HepG2 (cell line): ENCODE data around the gene DUS2. TPM values are rescaled to one million over a fixed set of nuclear protein-coding genes. Genes with fewer than 3 reads are reported as not detected.

ENCODE experiments used
- ATAC-seq: fragments of 200-7000 bp; cut with Tn5 transposase; 3 replicates; pipeline ENCODE4 v1.9.1; 2020; ENCODE audit warnings: mild to moderate bottlenecking, moderate library complexity
- BruUV-seq: library from RNA; stranded (reverse); fragments of 400-500 nt; replicated peaks from 2 replicates; lab custom pipeline; 2021; lab: Mats Ljungman, UMichigan
- CTCF ChIA-PET: fragments of 300-600 bp; formaldehyde crosslinking; extraction: SDS; loops from one replicate; lab custom pipeline; 2021; ENCODE audit warnings: low total read pairs, inconsistent platforms, low intra/inter-chr PET ratio; lab: Yijun Ruan, JAX
- POLR2A ChIA-PET: fragments of 350-600 bp; sonication (Branson Sonifier 250); formaldehyde crosslinking; loops from one replicate; lab custom pipeline; 2020; ENCODE audit warnings: antibody characterized with exemption, inconsistent platforms; lab: Yijun Ruan, JAX
- DNase-seq: peaks from one replicate; pipeline ENCODE4 v3.0.0-alpha.2; 2015; ENCODE audit warnings: low spot score
- FAIRE-seq: peaks from 3 replicates; lab custom pipeline; 2011; peaks lifted over from hg19 to GRCh38; lab: Jason Lieb, UNC
- H2AFZ ChIP-seq: one replicate; pipeline ENCODE4 v1.6.1; 2011; ENCODE audit warnings: low read length, inconsistent platforms
- H3K27ac ChIP-seq: fragments of 300-600 bp; 3 replicates; pipeline ENCODE4 v1.8.0; 2011; ENCODE audit warnings: mixed run types, mild to moderate bottlenecking, mixed read lengths, low read length, inconsistent platforms; ENCODE audit not compliant: insufficient read depth; ENCODE audit errors: extremely low read length
- H3K27me3 ChIP-seq, 2 experiments: fragments of 200-600 bp in 1 of 2; 2 replicates in 1 of 2; 3 replicates in 1 of 2; pipeline versions ENCODE4 v1.6.0 to v1.8.0; 2011; ENCODE audit warnings: low read length in 2 of 2, mild to moderate bottlenecking in 2 of 2, moderate library complexity in 2 of 2, inconsistent platforms in 1 of 2; ENCODE audit not compliant: insufficient read depth in 2 of 2, control insufficient read depth in 1 of 2
- H3K36me3 ChIP-seq, 2 experiments: fragments of 200-600 bp in 1 of 2; replicated peaks in 1 of 2; 2 replicates in 1 of 2; 3 replicates in 1 of 2; pipeline versions ENCODE4 v1.5.1 to v1.8.0; 2011; ENCODE audit warnings: low read length in 2 of 2, inconsistent platforms in 1 of 2; ENCODE audit not compliant: insufficient read depth in 2 of 2, control insufficient read depth in 1 of 2
- H3K4me1 ChIP-seq: 2 replicates; pipeline ENCODE4 v1.5.1; 2012; ENCODE audit warnings: low read length, inconsistent platforms; ENCODE audit not compliant: insufficient read depth
- H3K4me2 ChIP-seq: 2 replicates; pipeline ENCODE4 v1.6.0; 2011; ENCODE audit warnings: low read depth, low read length, inconsistent platforms
- H3K4me3 ChIP-seq, 3 experiments: fragments of 200-600 bp in 1 of 3; sonication (generic), shearing (Covaris generic) in 1 of 3; replicated peaks in 1 of 3; 2 replicates each; pipeline ENCODE4 v1.5.1; 2011 to 2016; ENCODE audit warnings: low read length in 3 of 3, inconsistent platforms in 2 of 3, low read depth in 2 of 3, mild to moderate bottlenecking in 2 of 3, control low read depth in 1 of 3, mixed read lengths in 1 of 3; ENCODE audit not compliant: insufficient read depth in 1 of 3
- H3K79me2 ChIP-seq: one replicate; pipeline ENCODE4 v1.6.1; 2011; ENCODE audit warnings: low read length, inconsistent platforms; ENCODE audit not compliant: insufficient read depth
- H3K9ac ChIP-seq: 2 replicates; pipeline ENCODE4 v1.6.0; 2011; ENCODE audit warnings: mild to moderate bottlenecking, low read depth, low read length, inconsistent platforms; ENCODE audit not compliant: insufficient read depth
- H3K9me3 ChIP-seq: 2 replicates; pipeline ENCODE4 v1.5.1; 2012; ENCODE audit warnings: mild to moderate bottlenecking, low read length
- H4K20me1 ChIP-seq: 2 replicates; pipeline ENCODE4 v1.6.0; 2011; ENCODE audit warnings: inconsistent platforms, mild to moderate bottlenecking, low read length, moderate library complexity; ENCODE audit not compliant: insufficient read depth
- CTCF ChIP-seq: sonication (generic); formaldehyde crosslinking; IDR thresholded peaks from 2 replicates; pipeline ENCODE4 v1.5.0; 2020; ENCODE audit warnings: mild to moderate bottlenecking, missing genetic modification reagents, moderate library complexity
- RAD21 ChIP-seq: fragments of 450-650 bp; formaldehyde crosslinking; IDR thresholded peaks from 2 replicates; pipeline ENCODE4 v1.5.0; 2020; ENCODE audit warnings: mild to moderate bottlenecking
- SAP130 ChIP-seq: IDR thresholded peaks from 2 replicates; pipeline ENCODE4 v1.6.1; 2016; ENCODE audit warnings: low read depth
- SIX4 ChIP-seq: sonication (generic); formaldehyde crosslinking; IDR thresholded peaks from 2 replicates; pipeline ENCODE4 v1.4.0; 2020; ENCODE audit warnings: missing genetic modification reagents
- STAG1 ChIP-seq: sonication (generic); formaldehyde crosslinking; IDR thresholded peaks from 2 replicates; pipeline ENCODE4 v1.4.0; 2020; ENCODE audit warnings: missing genetic modification reagents
- TEAD3 ChIP-seq: optimal IDR thresholded peaks from 2 replicates; pipeline ENCODE3; 2016; ENCODE audit warnings: borderline replicate concordance
- XRCC5 ChIP-seq: fragments of 200-400 bp; formaldehyde crosslinking; optimal IDR thresholded peaks from 2 replicates; pipeline ENCODE3; 2017; ENCODE audit warnings: mild to moderate bottlenecking, low read length
- ZBTB38 ChIP-seq: sonication (generic); formaldehyde crosslinking; IDR thresholded peaks from 2 replicates; pipeline ENCODE4 v1.5.1; 2020; ENCODE audit warnings: mild to moderate bottlenecking, missing genetic modification reagents
- ZNF773 ChIP-seq: sonication (generic); formaldehyde crosslinking; IDR thresholded peaks from 2 replicates; pipeline ENCODE4 v1.4.0; 2020; ENCODE audit warnings: missing genetic modification reagents, borderline replicate concordance
- ZNF788 ChIP-seq: sonication (generic); formaldehyde crosslinking; IDR thresholded peaks from 2 replicates; pipeline ENCODE4 v1.5.0; 2020; ENCODE audit warnings: mild to moderate bottlenecking, missing genetic modification reagents, borderline replicate concordance
- WGBS: methylation state at CpG from one replicate; pipeline ENCODE4 v1.1.6; 2017; ENCODE audit warnings: low lambda C conversion rate; 5-methylcytosine and 5-hydroxymethylcytosine counted together
- in situ Hi-C: cut with HindIII; loops from 2 replicates; pipeline ENCODE4 v1.10.0; 2017; ENCODE audit warnings: low pct_unique_long_range_greater_than_20kb; ENCODE audit not compliant: extremely low pct_ligation_motif_present
- intact Hi-C: fragments of 100-400 bp; cut with micrococcal nuclease; formaldehyde crosslinking; loops from one replicate; pipeline ENCODE4 v1.10.0; 2022; ENCODE audit not compliant: unreplicated experiment
- polyA plus RNA-seq, 8 experiments: library from polyadenylated mRNA; depleted of rRNA in 3 of 8; stranded (reverse) in 7 of 8; unstranded in 1 of 8; fragments of >200 nt; fragmentation: Illumina TruSeq in 4 of 8; extraction: Trizol in 4 of 8; gene quantifications; 2 replicates each; pipeline versions ENCODE4 v1.2.1 to v1.2.3, GENCODE V29; 2011 to 2016; ENCODE audit warnings: low read depth in 4 of 8, missing spikeins in 1 of 8, mixed read lengths in 1 of 8; ENCODE audit not compliant: insufficient read depth in 1 of 8
- total RNA-seq, 5 experiments: library from RNA; depleted of rRNA; stranded (reverse); fragments of >200 nt; fragmentation: Illumina TruSeq; extraction: Trizol; gene quantifications; 2 replicates each; pipeline ENCODE4 v1.2.3, GENCODE V29; 2016; ENCODE audit warnings: low read depth in 1 of 5
- TF ChIP-seq, protein P1 (sequence below): sonication (generic); formaldehyde crosslinking; IDR thresholded peaks from 2 replicates; pipeline ENCODE4 v1.5.0; 2020; ENCODE audit warnings: mild to moderate bottlenecking, low read depth, missing genetic modification reagents, borderline replicate concordance

Gene DUS2
- total and polyA plus RNA-seq, 2 of the 13 experiments (the other 11 are each of a cell fraction or from before 2014, with no cell fraction given): 17.8 to 25.1 TPM

DNA sequence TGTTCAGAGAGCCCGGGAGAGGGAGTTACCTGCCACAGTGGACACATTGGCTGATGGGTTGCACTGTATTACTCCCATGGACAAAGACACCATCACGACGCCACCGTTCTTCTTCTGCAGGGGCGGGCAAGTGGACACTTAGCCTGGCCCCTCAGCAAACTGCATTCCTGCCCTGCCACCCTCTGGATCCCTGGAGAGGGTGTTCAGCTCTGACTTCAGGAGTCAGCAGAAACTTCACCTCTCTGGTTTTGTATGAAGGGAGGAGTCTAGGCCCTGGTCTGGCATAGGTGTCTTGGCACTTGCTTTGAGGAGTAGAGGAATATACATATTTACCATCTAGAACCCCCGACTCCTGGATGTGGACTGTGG is 33.1 kb upstream of the DUS2 start:
- ChIA-PET CTCF (interaction anchor here (1.1 kb wide), 1 partner anchor 50 kb away, joined by 3 read pairs; no protein-coding TSS in a partner anchor), POLR2A (interaction anchor here (4.8 kb wide), 1 partner anchor 47 kb away, joined by 29 read pairs; the partner anchor contains the start of gene LCAT)
- H3K79me2 ChIP-seq: no peaks in the 10 kb centered on the region
- no peaks in the 10 kb centered on the region for H3K36me3 ChIP-seq
- no peak overlapping the region for H3K27ac ChIP-seq
- H4K20me1 ChIP-seq: no peaks in the 10 kb centered on the region
- H3K4me2 ChIP-seq: no peak overlapping the region
- H2AFZ ChIP-seq: no peak overlapping the region
- H3K4me3 ChIP-seq: no peak overlapping the region
- in situ Hi-C loops: loop anchor here (5.0 kb wide), 1 partner anchor 52 kb away; no protein-coding TSS in a partner anchor
- H3K27me3 ChIP-seq: peaks cover 2 to 22% of the 10 kb centered on the region in 2 experiments
- H3K4me1 ChIP-seq: peaks cover 55% of the 10 kb centered on the region
- 30% methylated on average over 1 of the region's 6 CpGs for WGBS
- ATAC-seq (no peak; the same call in 2 of the 3 replicates), FAIRE-seq (no peak), DNase-seq (no peak)
- no TSS peak for BruUV-seq
- intact Hi-C loops: no loop called here
- no peak overlapping the region for H3K9ac ChIP-seq
- TF ChIP-seq RAD21 (CRISPR knock-in tag) (peak; percentile 57), CTCF (CRISPR knock-in tag) (peak; percentile 72), TEAD3 (peak; percentile 47), SIX4 (CRISPR knock-in tag) (no peak), STAG1 (CRISPR knock-in tag) (peak; percentile 64), ZNF773 (CRISPR knock-in tag) (0 out of 2 replicates have a peak, but pooled peaks have one; percentile 18), XRCC5 (peak; percentile 25), ZNF788 (0 out of 2 replicates have a peak, but pooled peaks have one; percentile 34), ZBTB38 (0 out of 2 replicates have a peak, but pooled peaks have one; percentile 20), SAP130 (CRISPR knock-in tag) (0 out of 2 replicates have a peak, but pooled peaks have one; percentile 24)
- TF ChIP-seq, protein P1, sequence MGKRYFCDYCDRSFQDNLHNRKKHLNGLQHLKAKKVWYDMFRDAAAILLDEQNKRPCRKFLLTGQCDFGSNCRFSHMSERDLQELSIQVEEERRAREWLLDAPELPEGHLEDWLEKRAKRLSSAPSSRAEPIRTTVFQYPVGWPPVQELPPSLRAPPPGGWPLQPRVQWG: no peak
- H3K9me3 ChIP-seq: no peaks in the 10 kb centered on the region
